OCI-LY3 (cell line): ENCODE results near the gene PDE5A.

Experiments
- H2AFZ ChIP-seq: fragments of 200-600, 300-600 bp; shearing (Covaris generic); 2 replicates; pipeline ENCODE4 v1.6.0; 2014; ENCODE audit warnings: antibody characterized with exemption, low read depth, low read length
- H3K27ac ChIP-seq: fragments of 200-600, 300-600 bp; sonication (generic); 2 replicates; pipeline ENCODE4 v1.5.1; 2014; ENCODE audit warnings: mild to moderate bottlenecking, low read length, moderate library complexity, mixed read lengths
- H3K27me3 ChIP-seq: fragments of 200-600, 300-600 bp; sonication (generic); 2 replicates; pipeline ENCODE4 v1.6.1; 2014; ENCODE audit warnings: low read depth, low read length, mixed read lengths
- H3K36me3 ChIP-seq: fragments of 200-600, 300-600 bp; sonication (generic); replicated peaks from 2 replicates; pipeline ENCODE3; 2014; ENCODE audit warnings: low read depth, low read length, mixed read lengths
- H3K4me1 ChIP-seq: fragments of 300-600, 200-600 bp; sonication (generic); 2 replicates; pipeline ENCODE4 v1.6.1; 2014; ENCODE audit warnings: low read length, mixed read lengths
- H3K4me2 ChIP-seq: fragments of 200-600, 300-600 bp; sonication (generic); 2 replicates; pipeline ENCODE4 v1.6.1; 2014; ENCODE audit warnings: low read length, mixed read lengths
- H3K4me3 ChIP-seq: fragments of 300-600, 200-600 bp; sonication (generic); 2 replicates; pipeline ENCODE4 v1.5.1; 2014; ENCODE audit warnings: antibody characterized with exemption, mild to moderate bottlenecking, low read length, moderate library complexity
- H3K79me2 ChIP-seq: fragments of 300-600, 200-600 bp; shearing (Covaris generic); 2 replicates; pipeline ENCODE4 v1.6.1; 2014; ENCODE audit warnings: mild to moderate bottlenecking, low read length, mixed read lengths
- H3K9ac ChIP-seq: fragments of 300-600, 200-600 bp; shearing (Covaris generic); 2 replicates; pipeline ENCODE4 v1.6.0; 2014; ENCODE audit warnings: mild to moderate bottlenecking, low read length, moderate library complexity
- H3K9me3 ChIP-seq: fragments of 200-600, 300-600 bp; shearing (Covaris generic); 2 replicates; pipeline ENCODE4 v1.6.1; 2014; ENCODE audit warnings: low read length, mixed read lengths; ENCODE audit not compliant: insufficient read depth
- H4K20me1 ChIP-seq: fragments of 200-600, 300-600 bp; sonication (generic); 2 replicates; pipeline ENCODE4 v1.6.1; 2016; ENCODE audit warnings: low read length, mixed read lengths; ENCODE audit not compliant: insufficient read depth
- CTCF ChIP-seq: fragments of 200-600, 300-600 bp; sonication (generic); IDR thresholded peaks from 2 replicates; pipeline ENCODE4 v1.5.1; 2014; ENCODE audit warnings: antibody characterized with exemption, low read length, low read depth
- EZH2phosphoT487 ChIP-seq: fragments of 200-600 bp; shearing (Covaris generic); IDR thresholded peaks from 2 replicates; pipeline ENCODE4 v1.6.1; 2018; ENCODE audit warnings: antibody characterized with exemption, mixed run types, low read depth

PDE5A gene

GRCh38 chr4:119521268-119521667 lies 107.3 kb downstream of the PDE5A start:
- Histone ChIP-seq H3K36me3 (peaks cover 6% of the 10 kb centered on the region), H2AFZ (no peak overlapping the region), H3K27ac (no peak overlapping the region), H3K4me2 (no peak overlapping the region), H3K27me3 (no peaks in the 10 kb centered on the region), H3K79me2 (no peaks in the 10 kb centered on the region), H3K4me3 (no peak overlapping the region), H4K20me1 (no peaks in the 10 kb centered on the region), H3K4me1 (peaks cover 13% of the 10 kb centered on the region), H3K9me3 (no peaks in the 10 kb centered on the region), H3K9ac (no peak overlapping the region)
- TF ChIP-seq EZH2phosphoT487, result no peak
- TF ChIP-seq CTCF, result no peak

- H3K27me3 ChIP-seq, result no peaks in the 10 kb centered on the region
- H3K79me2 ChIP-seq, result no peaks in the 10 kb centered on the region
- H3K4me3 ChIP-seq, result no peak overlapping the region
- H2AFZ ChIP-seq, result no peak overlapping the region
- peaks cover 8% of the 10 kb centered on the region for H3K4me1 ChIP-seq
- no peaks in the 10 kb centered on the region for H4K20me1 ChIP-seq
- no peak overlapping the region for H3K4me2 ChIP-seq
- H3K9me3 ChIP-seq, result no peaks in the 10 kb centered on the region
- H3K27ac ChIP-seq, result no peak overlapping the region
- TF ChIP-seq EZH2phosphoT487 (no peak), CTCF (no peak)
- H3K36me3 ChIP-seq, result peaks cover 10% of the 10 kb centered on the region
- H3K9ac ChIP-seq, result no peak overlapping the region
Measured at GRCh38 chr4:119518915-119519410, 109.6 kb downstream of the PDE5A start.

- Histone ChIP-seq H3K27ac (no peak overlapping the region), H3K4me3 (no peak overlapping the region), H3K79me2 (no peaks in the 10 kb centered on the region), H3K9ac (no peak overlapping the region), H3K4me2 (no peak overlapping the region), H4K20me1 (no peaks in the 10 kb centered on the region), H3K27me3 (no peaks in the 10 kb centered on the region), H2AFZ (no peak overlapping the region), H3K4me1 (peaks cover 2% of the 10 kb centered on the region; the same call in 1 of the 2 replicates), H3K36me3 (peaks cover 10% of the 10 kb centered on the region), H3K9me3 (no peaks in the 10 kb centered on the region)
- TF ChIP-seq CTCF, result no peak
- TF ChIP-seq EZH2phosphoT487, result no peak
Measured at GRCh38 chr4:119518230-119518892, 110.2 kb downstream of the PDE5A start.

- peaks cover 10% of the 10 kb centered on the region for H3K36me3 ChIP-seq
- no peaks in the 10 kb centered on the region for H3K4me1 ChIP-seq
- H3K27me3 ChIP-seq, result no peaks in the 10 kb centered on the region
- no peak overlapping the region for H3K4me3 ChIP-seq
- H3K9ac ChIP-seq, result no peak overlapping the region
- H3K79me2 ChIP-seq, result no peaks in the 10 kb centered on the region
- no peaks in the 10 kb centered on the region for H3K9me3 ChIP-seq
- no peak overlapping the region for H3K4me2 ChIP-seq
- TF ChIP-seq CTCF (no peak), EZH2phosphoT487 (no peak)
- H2AFZ ChIP-seq, result no peak overlapping the region
- no peaks in the 10 kb centered on the region for H4K20me1 ChIP-seq
- no peak overlapping the region for H3K27ac ChIP-seq
Measured at GRCh38 chr4:119517361-119518229, 111.0 kb downstream of the PDE5A start.
